DOHH2 (cell line): ENCODE data around the gene SDC1.

ENCODE experiments used
- H3F3A ChIP-seq: fragments of 200-600 bp; sonication (generic), shearing (Covaris generic); 2 replicates; pipeline ENCODE4 v1.6.0; 2016; ENCODE audit warnings: antibody characterized with exemption, mild to moderate bottlenecking; ENCODE audit not compliant: control insufficient read depth, insufficient read depth
- H3K27ac ChIP-seq: fragments of 200-600 bp; sonication (generic); 2 replicates; pipeline ENCODE4 v1.5.1; 2014; ENCODE audit warnings: low read depth, mild to moderate bottlenecking, low read length, moderate library complexity
- H3K27me3 ChIP-seq: fragments of 200-600 bp; sonication (generic); 2 replicates; pipeline ENCODE4 v1.6.1; 2014; ENCODE audit warnings: mild to moderate bottlenecking, low read length, mixed read lengths; ENCODE audit not compliant: control insufficient read depth
- H3K36me3 ChIP-seq: fragments of 200-600 bp; sonication (generic); 2 replicates; pipeline ENCODE4 v1.6.1; 2014; ENCODE audit warnings: mild to moderate bottlenecking, low read length, moderate library complexity, mixed read lengths; ENCODE audit not compliant: control insufficient read depth
- H3K4me1 ChIP-seq: fragments of 200-600 bp; sonication (generic); 2 replicates; pipeline ENCODE4 v1.6.1; 2014; ENCODE audit warnings: mild to moderate bottlenecking, low read length, mixed read lengths; ENCODE audit not compliant: control insufficient read depth
- H3K4me2 ChIP-seq: fragments of 200-600 bp; sonication (generic); 2 replicates; pipeline ENCODE4 v1.6.0; 2014; ENCODE audit warnings: mild to moderate bottlenecking, low read length, moderate library complexity
- H3K4me3 ChIP-seq: fragments of 200-600 bp; sonication (generic); 2 replicates; pipeline ENCODE4 v1.5.1; 2014; ENCODE audit warnings: mild to moderate bottlenecking, low read length, mixed read lengths
- H3K79me2 ChIP-seq: fragments of 200-600 bp; sonication (generic); 2 replicates; pipeline ENCODE4 v1.6.1; 2014; ENCODE audit warnings: mild to moderate bottlenecking, low read length, mixed read lengths; ENCODE audit not compliant: control insufficient read depth
- H3K9me2 ChIP-seq: fragments of 200-600 bp; sonication (generic); replicated peaks from 2 replicates; pipeline ENCODE4 v1.6.1; 2014; ENCODE audit warnings: mild to moderate bottlenecking, low read length, mixed read lengths; ENCODE audit not compliant: control insufficient read depth
- H3K9me3 ChIP-seq: fragments of 200-600 bp; sonication (generic); 2 replicates; pipeline ENCODE4 v1.6.1; 2014; ENCODE audit warnings: antibody characterized with exemption, low read length, mixed read lengths; ENCODE audit not compliant: control insufficient read depth, insufficient read depth
- H4K20me1 ChIP-seq: fragments of 200-600 bp; sonication (generic); 2 replicates; pipeline ENCODE4 v1.6.0; 2014; ENCODE audit warnings: low read depth, mild to moderate bottlenecking, antibody characterized with exemption, low read length, moderate library complexity; ENCODE audit not compliant: control insufficient read depth, insufficient read depth
- EZH2phosphoT487 ChIP-seq: fragments of 200-600 bp; sonication (generic); IDR thresholded peaks from 2 replicates; pipeline ENCODE4 v1.6.1; 2017; ENCODE audit warnings: borderline replicate concordance, mild to moderate bottlenecking, antibody characterized with exemption, low read length, moderate library complexity, mixed read lengths
- TF ChIP-seq, protein P1 (sequence below): fragments of 200-600 bp; sonication (generic); IDR thresholded peaks from one replicate; pipeline ENCODE4 v1.5.1; 2014; ENCODE audit warnings: antibody characterized with exemption, mild to moderate bottlenecking, low read depth, low read length; ENCODE audit not compliant: poor library complexity, severe bottlenecking

The SDC1 gene

DNA sequence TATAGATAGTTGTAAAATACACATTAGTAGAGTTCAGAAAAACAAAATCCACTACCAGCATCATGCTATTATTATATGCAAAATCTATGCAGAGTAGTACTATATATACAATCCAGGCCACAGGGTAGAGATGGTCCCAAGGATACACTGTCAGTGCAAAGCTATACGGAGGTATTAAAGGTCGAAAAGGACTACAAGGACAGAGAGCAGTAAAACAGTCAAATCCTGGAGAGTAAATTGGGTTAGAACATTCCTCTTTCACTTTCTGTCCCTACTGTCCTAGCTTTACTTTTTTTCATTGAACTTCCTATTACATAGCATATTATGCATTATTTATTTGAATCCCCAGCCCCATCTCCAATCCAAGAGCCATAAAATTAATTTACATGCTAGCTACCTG, 39.7 kb upstream of the SDC1 start:
- H3F3A ChIP-seq, result peaks cover 9% of the 10 kb centered on the region
- H3K9me3 ChIP-seq, result no peaks in the 10 kb centered on the region
- peaks cover 10% of the 10 kb centered on the region for H3K79me2 ChIP-seq
- no peak overlapping the region for H3K4me3 ChIP-seq
- H3K27ac ChIP-seq, result no peak overlapping the region
- no peaks in the 10 kb centered on the region for H3K27me3 ChIP-seq
- H3K9me2 ChIP-seq, result no peaks in the 10 kb centered on the region
- TF ChIP-seq, protein P1, sequence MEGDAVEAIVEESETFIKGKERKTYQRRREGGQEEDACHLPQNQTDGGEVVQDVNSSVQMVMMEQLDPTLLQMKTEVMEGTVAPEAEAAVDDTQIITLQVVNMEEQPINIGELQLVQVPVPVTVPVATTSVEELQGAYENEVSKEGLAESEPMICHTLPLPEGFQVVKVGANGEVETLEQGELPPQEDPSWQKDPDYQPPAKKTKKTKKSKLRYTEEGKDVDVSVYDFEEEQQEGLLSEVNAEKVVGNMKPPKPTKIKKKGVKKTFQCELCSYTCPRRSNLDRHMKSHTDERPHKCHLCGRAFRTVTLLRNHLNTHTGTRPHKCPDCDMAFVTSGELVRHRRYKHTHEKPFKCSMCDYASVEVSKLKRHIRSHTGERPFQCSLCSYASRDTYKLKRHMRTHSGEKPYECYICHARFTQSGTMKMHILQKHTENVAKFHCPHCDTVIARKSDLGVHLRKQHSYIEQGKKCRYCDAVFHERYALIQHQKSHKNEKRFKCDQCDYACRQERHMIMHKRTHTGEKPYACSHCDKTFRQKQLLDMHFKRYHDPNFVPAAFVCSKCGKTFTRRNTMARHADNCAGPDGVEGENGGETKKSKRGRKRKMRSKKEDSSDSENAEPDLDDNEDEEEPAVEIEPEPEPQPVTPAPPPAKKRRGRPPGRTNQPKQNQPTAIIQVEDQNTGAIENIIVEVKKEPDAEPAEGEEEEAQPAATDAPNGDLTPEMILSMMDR, result no peak
- no peak for TF ChIP-seq EZH2phosphoT487
- H3K4me1 ChIP-seq, result no peaks in the 10 kb centered on the region
- H3K36me3 ChIP-seq, result peaks cover 69% of the 10 kb centered on the region
- H4K20me1 ChIP-seq, result peaks cover under 1% of the 10 kb centered on the region; the same call in 1 of the 2 replicates
- no peak overlapping the region for H3K4me2 ChIP-seq

DNA sequence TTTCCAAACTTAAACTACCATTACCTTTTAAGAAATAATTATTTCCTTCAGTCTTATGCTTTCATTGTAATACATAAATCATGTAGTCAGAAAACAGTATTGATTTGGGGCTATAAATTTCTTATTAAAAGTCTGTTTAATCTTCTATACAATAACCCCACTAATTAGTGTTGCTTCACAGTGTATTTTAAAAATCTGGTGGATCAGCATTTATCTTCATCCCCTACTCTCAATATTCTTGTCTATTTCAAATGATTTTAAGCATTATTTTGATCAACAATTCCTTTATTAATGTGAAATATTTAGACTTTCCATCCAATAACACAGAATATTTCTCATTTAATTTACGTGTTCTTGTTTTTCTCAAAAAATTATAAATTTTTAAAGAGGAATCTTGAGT, 32.5 kb upstream of the SDC1 start:
- TF ChIP-seq EZH2phosphoT487, result no peak
- TF ChIP-seq, protein P1, result no peak
- Histone ChIP-seq H3K4me3 (no peak overlapping the region), H3K4me2 (no peak overlapping the region), H3K79me2 (no peaks in the 10 kb centered on the region), H3K9me2 (no peaks in the 10 kb centered on the region), H3K36me3 (peaks cover 88% of the 10 kb centered on the region), H3K27me3 (no peaks in the 10 kb centered on the region), H3F3A (peaks cover 17% of the 10 kb centered on the region), H3K4me1 (no peaks in the 10 kb centered on the region), H4K20me1 (no peaks in the 10 kb centered on the region), H3K27ac (no peak overlapping the region), H3K9me3 (no peaks in the 10 kb centered on the region)

DNA sequence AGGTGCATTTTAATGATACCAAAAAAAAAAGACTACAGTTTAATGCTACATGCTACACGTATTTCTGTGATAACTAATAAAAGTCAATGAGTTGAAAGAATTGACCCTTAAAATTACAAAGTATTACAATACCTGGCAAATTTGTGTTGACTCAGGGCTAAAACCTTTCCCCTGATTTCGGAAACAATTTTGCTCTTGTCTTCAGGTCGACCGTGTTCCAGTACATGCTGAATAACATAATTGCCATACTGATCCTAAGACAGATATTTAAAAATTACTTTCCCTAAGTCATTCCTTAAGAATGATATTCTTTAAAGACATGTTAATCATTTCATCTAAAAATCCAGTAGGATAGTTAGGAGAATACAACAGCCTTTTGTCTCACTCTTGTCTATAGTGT, 29.8 kb upstream of the SDC1 start:
- no peaks in the 10 kb centered on the region for H3K9me3 ChIP-seq
- H3K4me3 ChIP-seq, result no peak overlapping the region
- no peak overlapping the region for H3K27ac ChIP-seq
- H3K4me2 ChIP-seq, result no peak overlapping the region
- peaks cover 16% of the 10 kb centered on the region for H3F3A ChIP-seq
- no peak for TF ChIP-seq EZH2phosphoT487
- TF ChIP-seq, protein P1, result no peak
- H3K36me3 ChIP-seq, result peaks cover 90% of the 10 kb centered on the region
- no peaks in the 10 kb centered on the region for H3K79me2 ChIP-seq
- H4K20me1 ChIP-seq, result no peaks in the 10 kb centered on the region
- H3K9me2 ChIP-seq, result no peaks in the 10 kb centered on the region
- no peaks in the 10 kb centered on the region for H3K4me1 ChIP-seq
- H3K27me3 ChIP-seq, result no peaks in the 10 kb centered on the region

DNA sequence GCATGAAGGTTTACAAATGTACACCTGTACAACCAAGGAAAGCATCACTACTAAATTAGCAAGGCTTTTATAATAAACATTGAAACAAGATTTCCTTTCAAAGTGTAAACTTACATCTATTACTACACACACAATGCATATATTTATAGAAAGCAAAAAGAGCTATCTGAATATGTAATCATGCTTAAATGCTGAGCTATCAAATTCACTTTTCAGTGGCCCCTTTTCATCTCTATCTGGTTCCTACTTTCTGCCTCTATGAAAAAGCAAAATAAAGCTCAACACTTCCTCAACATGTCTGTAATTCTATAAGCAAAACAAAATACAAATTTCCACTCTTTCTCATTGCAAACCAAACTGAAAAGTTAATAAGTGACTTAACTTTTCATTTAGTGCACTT, 25.5 kb upstream of the SDC1 start:
- H3K79me2 ChIP-seq, result no peaks in the 10 kb centered on the region
- H3K27me3 ChIP-seq, result no peaks in the 10 kb centered on the region
- no peaks in the 10 kb centered on the region for H3K4me1 ChIP-seq
- TF ChIP-seq, protein P1, result no peak
- no peak for TF ChIP-seq EZH2phosphoT487
- no peak overlapping the region for H3K4me2 ChIP-seq
- H3K4me3 ChIP-seq, result no peak overlapping the region
- no peaks in the 10 kb centered on the region for H3K9me2 ChIP-seq
- no peaks in the 10 kb centered on the region for H3K9me3 ChIP-seq
- no peak overlapping the region for H3K27ac ChIP-seq
- no peaks in the 10 kb centered on the region for H4K20me1 ChIP-seq
- peaks cover 23% of the 10 kb centered on the region for H3F3A ChIP-seq
- peaks cover 80% of the 10 kb centered on the region for H3K36me3 ChIP-seq
